Endometrial microvascular endothelial cells (primary cell): ENCODE measurements around the gene CADM1. TPM values are rescaled to one million over a fixed set of nuclear protein-coding genes. Genes with fewer than 3 reads are reported as not detected.

Experiments
- in situ Hi-C: cut with HindIII; loops from 2 replicates; pipeline ENCODE4 v1.10.0; 2017; ENCODE audit warnings: low sequenced_read_pairs, low pct_unique_long_range_greater_than_20kb; ENCODE audit errors: inconsistent ontology term
- total RNA-seq: library from RNA; depleted of rRNA; stranded (reverse); fragments of >200 nt; gene quantifications from one replicate; pipeline ENCODE4 v1.2.3, GENCODE V29; 2015; ENCODE audit errors: inconsistent ontology term

Gene CADM1
- total RNA-seq, 1 donor from 2014 or later = not detected

- in situ Hi-C loops = no loop called here
Observed at GRCh38 chr11:115134926-115135325, 369.3 kb downstream of the CADM1 start.

GRCh38 chr11:115133475-115134209, 370.6 kb downstream of the CADM1 start:
- in situ Hi-C loops = no loop called here

- in situ Hi-C loops = no loop called here
Observed at GRCh38 chr11:115132436-115133228, 371.6 kb downstream of the CADM1 start.

- in situ Hi-C loops = no loop called here
Observed at GRCh38 chr11:115129473-115130289, 374.5 kb downstream of the CADM1 start.

- in situ Hi-C loops = no loop called here
Observed at GRCh38 chr11:115128226-115128625, 376.0 kb downstream of the CADM1 start.

- in situ Hi-C loops = no loop called here
Observed at GRCh38 chr11:115127790-115128189, 376.4 kb downstream of the CADM1 start.

- in situ Hi-C loops = no loop called here
Observed at GRCh38 chr11:115126515-115127208, 377.6 kb downstream of the CADM1 start.

GRCh38 chr11:115126092-115126491, 378.1 kb downstream of the CADM1 start:
- in situ Hi-C loops = no loop called here

- in situ Hi-C loops = no loop called here
Observed at GRCh38 chr11:115124786-115125185, 379.4 kb downstream of the CADM1 start.

GRCh38 chr11:115123641-115124040, 380.6 kb downstream of the CADM1 start:
- in situ Hi-C loops = no loop called here

GRCh38 chr11:115122274-115122673, 381.9 kb downstream of the CADM1 start:
- in situ Hi-C loops = no loop called here
